PC-3 (cell line): Measurements from ENCODE around the gene SF3B1.

Experiments
- CTCF ChIP-seq: fragments of 300-600 bp; sonication (generic); conservative IDR thresholded peaks from 2 replicates; pipeline ENCODE4 v1.5.1; 2017; ENCODE audit warnings: antibody characterized with exemption, low read depth, mild to moderate bottlenecking, low read length
- EZH2phosphoT487 ChIP-seq: fragments of 300-600 bp; sonication (generic); IDR thresholded peaks from 2 replicates; pipeline ENCODE4 v1.6.1; 2018; ENCODE audit warnings: mild to moderate bottlenecking, antibody characterized with exemption, low read length, borderline replicate concordance

GRCh38 chr2:197419438-197419837 lies 15.4 kb downstream of the SF3B1 start:
- TF ChIP-seq CTCF (no peak), EZH2phosphoT487 (no peak)
